WTC11 (cell line): ENCODE results near the gene WWOX.
"Not testable (repeated sequence)": the region's sequence is repeated elsewhere in the genome, so short reads cannot be mapped to it uniquely, and the experiment has no call there.

Experiments
- CREM ChIP-seq: sonication (generic); formaldehyde crosslinking; IDR thresholded peaks from 2 replicates; pipeline ENCODE4 v1.8.1; 2022; ENCODE audit warnings: mild to moderate bottlenecking, missing genetic modification reagents, moderate library complexity
- ZNF416 ChIP-seq: fragments of 250-450 bp; sonication (Bioruptor Pico); IDR thresholded peaks from 2 replicates; pipeline ENCODE4 v1.9.0; 2021; ENCODE audit warnings: mild to moderate bottlenecking, inconsistent platforms
- TF ChIP-seq, protein P1 (sequence below): sonication (generic); formaldehyde crosslinking; IDR thresholded peaks from 2 replicates; pipeline ENCODE4 v1.8.0; 2022; ENCODE audit warnings: mild to moderate bottlenecking, missing genetic modification reagents
- TF ChIP-seq, protein P2 (sequence below): fragments of 200-600 bp; IDR thresholded peaks from 2 replicates; pipeline ENCODE4 v1.8.0; 2022; ENCODE audit warnings: antibody characterized with exemption
- TF ChIP-seq, protein P3 (sequence below): sonication (generic); formaldehyde crosslinking; IDR thresholded peaks from 2 replicates; pipeline ENCODE4 v1.8.0; 2022; ENCODE audit warnings: mild to moderate bottlenecking, missing genetic modification reagents
- TF ChIP-seq, protein P4 (sequence below): sonication (generic); formaldehyde crosslinking; IDR thresholded peaks from 2 replicates; pipeline ENCODE4 v1.8.0; 2022; ENCODE audit warnings: mild to moderate bottlenecking, missing genetic modification reagents

DNA sequence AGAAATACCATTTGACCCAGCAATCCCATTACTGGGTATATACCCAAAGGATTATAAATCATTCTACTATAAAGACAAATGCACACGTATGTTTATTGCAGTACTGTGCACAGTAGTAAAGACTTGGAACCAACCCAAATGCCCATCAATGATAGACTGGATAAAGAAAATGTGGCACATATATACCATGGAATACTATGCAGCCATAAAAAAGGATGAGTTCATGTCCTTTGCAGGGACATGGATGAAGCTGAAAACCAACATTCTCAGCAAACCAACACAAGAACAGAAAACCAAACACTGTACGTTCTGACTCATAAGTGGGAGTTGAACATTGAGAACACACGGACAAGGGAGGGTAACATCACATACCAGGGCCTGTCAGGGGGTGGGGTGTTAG, 1126.5 kb downstream of the WWOX start:
- TF ChIP-seq CREM, ZNF416 (CRISPR knock-in tag): not testable (repeated sequence)
- TF ChIP-seq, protein P1, sequence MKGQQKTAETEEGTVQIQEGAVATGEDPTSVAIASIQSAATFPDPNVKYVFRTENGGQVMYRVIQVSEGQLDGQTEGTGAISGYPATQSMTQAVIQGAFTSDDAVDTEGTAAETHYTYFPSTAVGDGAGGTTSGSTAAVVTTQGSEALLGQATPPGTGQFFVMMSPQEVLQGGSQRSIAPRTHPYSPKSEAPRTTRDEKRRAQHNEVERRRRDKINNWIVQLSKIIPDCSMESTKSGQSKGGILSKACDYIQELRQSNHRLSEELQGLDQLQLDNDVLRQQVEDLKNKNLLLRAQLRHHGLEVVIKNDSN (CRISPR knock-in tag) = not testable (repeated sequence)
- TF ChIP-seq, protein P2, sequence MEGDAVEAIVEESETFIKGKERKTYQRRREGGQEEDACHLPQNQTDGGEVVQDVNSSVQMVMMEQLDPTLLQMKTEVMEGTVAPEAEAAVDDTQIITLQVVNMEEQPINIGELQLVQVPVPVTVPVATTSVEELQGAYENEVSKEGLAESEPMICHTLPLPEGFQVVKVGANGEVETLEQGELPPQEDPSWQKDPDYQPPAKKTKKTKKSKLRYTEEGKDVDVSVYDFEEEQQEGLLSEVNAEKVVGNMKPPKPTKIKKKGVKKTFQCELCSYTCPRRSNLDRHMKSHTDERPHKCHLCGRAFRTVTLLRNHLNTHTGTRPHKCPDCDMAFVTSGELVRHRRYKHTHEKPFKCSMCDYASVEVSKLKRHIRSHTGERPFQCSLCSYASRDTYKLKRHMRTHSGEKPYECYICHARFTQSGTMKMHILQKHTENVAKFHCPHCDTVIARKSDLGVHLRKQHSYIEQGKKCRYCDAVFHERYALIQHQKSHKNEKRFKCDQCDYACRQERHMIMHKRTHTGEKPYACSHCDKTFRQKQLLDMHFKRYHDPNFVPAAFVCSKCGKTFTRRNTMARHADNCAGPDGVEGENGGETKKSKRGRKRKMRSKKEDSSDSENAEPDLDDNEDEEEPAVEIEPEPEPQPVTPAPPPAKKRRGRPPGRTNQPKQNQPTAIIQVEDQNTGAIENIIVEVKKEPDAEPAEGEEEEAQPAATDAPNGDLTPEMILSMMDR = not testable (repeated sequence)
- TF ChIP-seq, protein P3, sequence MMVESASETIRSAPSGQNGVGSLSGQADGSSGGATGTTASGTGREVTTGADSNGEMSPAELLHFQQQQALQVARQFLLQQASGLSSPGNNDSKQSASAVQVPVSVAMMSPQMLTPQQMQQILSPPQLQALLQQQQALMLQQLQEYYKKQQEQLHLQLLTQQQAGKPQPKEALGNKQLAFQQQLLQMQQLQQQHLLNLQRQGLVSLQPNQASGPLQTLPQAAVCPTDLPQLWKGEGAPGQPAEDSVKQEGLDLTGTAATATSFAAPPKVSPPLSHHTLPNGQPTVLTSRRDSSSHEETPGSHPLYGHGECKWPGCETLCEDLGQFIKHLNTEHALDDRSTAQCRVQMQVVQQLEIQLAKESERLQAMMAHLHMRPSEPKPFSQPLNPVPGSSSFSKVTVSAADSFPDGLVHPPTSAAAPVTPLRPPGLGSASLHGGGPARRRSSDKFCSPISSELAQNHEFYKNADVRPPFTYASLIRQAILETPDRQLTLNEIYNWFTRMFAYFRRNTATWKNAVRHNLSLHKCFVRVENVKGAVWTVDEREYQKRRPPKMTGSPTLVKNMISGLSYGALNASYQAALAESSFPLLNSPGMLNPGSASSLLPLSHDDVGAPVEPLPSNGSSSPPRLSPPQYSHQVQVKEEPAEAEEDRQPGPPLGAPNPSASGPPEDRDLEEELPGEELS (CRISPR knock-in tag) = not testable (repeated sequence)
- TF ChIP-seq, protein P4, sequence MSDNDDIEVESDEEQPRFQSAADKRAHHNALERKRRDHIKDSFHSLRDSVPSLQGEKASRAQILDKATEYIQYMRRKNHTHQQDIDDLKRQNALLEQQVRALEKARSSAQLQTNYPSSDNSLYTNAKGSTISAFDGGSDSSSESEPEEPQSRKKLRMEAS (CRISPR knock-in tag) = not testable (repeated sequence)
